Measurements from ENCODE around the gene SETD2. TPM values are rescaled to one million over a fixed set of nuclear protein-coding genes. Genes with fewer than 3 reads are reported as not detected.
"Not testable (repeated sequence)": the region's sequence is repeated elsewhere in the genome, so short reads cannot be mapped to it uniquely, and the experiment has no call there.

The SETD2 gene
- total RNA-seq, 4 donors from 2014 or later: 42.9 to 59.6 (median 47.7) TPM

DNA sequence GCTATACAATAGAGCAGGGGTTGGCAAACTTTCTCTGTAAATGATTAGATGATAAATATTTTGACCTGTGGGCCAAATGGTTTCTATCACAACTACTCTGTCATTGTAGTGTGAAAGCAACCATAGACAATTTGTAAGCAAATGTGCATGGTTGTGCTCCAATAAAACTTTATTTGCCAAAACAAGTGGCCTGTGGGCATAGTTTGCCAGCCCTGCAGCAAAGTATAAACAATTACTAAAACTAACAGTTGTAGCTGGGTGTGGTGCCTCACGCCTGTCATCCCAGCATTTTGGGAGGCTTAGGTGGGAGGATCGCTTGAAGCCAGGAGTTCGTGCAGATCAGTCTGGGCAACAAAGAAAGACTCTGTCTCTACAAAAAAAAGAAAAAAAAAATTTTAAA lies 122.8 kb downstream of the SETD2 start:
- WGBS, 2 donors: 90 to 93% methylated on average over 3 of the region's 3 CpGs

DNA sequence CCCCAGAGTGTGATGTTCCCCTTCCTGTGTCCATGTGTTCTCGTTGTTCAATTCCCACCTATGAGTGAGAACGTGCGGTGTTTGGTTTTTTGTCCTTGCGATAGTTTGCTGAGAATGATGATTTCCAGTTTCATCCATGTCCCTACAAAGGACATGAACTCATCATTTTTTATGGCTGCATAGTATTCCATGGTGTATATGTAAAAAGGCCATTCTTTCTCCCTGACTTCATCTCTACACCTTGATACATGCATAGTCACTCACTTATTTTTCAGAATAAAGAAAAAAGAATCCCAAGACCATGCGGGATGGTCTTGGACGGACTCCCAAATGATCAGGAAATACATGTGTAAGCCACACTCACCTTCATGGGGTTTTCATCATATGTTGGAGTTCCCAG lies 126.6 kb downstream of the SETD2 start:
- H3K4me3 ChIP-seq (ENCODE audit: low read depth, poor library complexity, severe bottlenecking); DNase-seq (ENCODE audit: low spot score in 2 of 2): not testable (repeated sequence)
- intact Hi-C loops (cut with DNase I; ENCODE audit: low total_unique reads): loop anchor here (10.0 kb wide), 1 partner anchor 287 kb away; no protein-coding TSS in a partner anchor
- 81 to 88% methylated on average over 6 of the region's 6 CpGs for WGBS, 2 donors

More for the DNA sequence above, 122.8 kb downstream of the SETD2 start:
- intact Hi-C loops (cut with DNase I; ENCODE audit: low total_unique reads): no loop called here
- TF ChIP-seq, protein P1, sequence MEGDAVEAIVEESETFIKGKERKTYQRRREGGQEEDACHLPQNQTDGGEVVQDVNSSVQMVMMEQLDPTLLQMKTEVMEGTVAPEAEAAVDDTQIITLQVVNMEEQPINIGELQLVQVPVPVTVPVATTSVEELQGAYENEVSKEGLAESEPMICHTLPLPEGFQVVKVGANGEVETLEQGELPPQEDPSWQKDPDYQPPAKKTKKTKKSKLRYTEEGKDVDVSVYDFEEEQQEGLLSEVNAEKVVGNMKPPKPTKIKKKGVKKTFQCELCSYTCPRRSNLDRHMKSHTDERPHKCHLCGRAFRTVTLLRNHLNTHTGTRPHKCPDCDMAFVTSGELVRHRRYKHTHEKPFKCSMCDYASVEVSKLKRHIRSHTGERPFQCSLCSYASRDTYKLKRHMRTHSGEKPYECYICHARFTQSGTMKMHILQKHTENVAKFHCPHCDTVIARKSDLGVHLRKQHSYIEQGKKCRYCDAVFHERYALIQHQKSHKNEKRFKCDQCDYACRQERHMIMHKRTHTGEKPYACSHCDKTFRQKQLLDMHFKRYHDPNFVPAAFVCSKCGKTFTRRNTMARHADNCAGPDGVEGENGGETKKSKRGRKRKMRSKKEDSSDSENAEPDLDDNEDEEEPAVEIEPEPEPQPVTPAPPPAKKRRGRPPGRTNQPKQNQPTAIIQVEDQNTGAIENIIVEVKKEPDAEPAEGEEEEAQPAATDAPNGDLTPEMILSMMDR (IDR thresholded peaks at IDR 0.05): no peak
- no peak for TF ChIP-seq POLR2A (IDR thresholded peaks at IDR 0.05)
- H3K4me3 ChIP-seq (ENCODE audit: low read depth, poor library complexity, severe bottlenecking): no peak overlapping the region
- no peak for DNase-seq (ENCODE audit: low spot score in 2 of 2)

DNA sequence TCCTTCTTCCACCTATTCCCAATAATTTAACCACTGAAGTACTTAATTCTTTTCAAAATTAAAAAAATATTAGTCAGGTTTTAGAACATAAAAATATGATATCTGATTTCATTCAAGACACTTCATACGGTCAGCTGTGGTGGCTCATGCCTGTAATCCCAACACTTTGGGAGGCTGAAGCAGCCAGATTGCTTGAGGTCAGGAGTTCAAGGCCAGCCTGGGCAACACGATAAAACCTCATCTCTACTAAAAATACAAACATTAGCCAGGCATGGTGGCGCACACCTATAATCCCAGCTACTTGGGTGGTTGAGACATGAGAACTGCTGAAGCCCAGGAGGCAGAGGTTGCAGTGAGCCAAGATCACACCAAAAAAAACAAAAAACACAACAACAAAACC lies 127.8 kb downstream of the SETD2 start:
- DNase-seq (ENCODE audit: low spot score in 2 of 2): no peak
- intact Hi-C loops (cut with DNase I; ENCODE audit: low total_unique reads): loop anchor here (10.0 kb wide), 1 partner anchor 289 kb away; no protein-coding TSS in a partner anchor
- 79 to 81% methylated on average over 3 of the region's 3 CpGs for WGBS, 2 donors
- H3K4me3 ChIP-seq (ENCODE audit: low read depth, poor library complexity, severe bottlenecking): no peak overlapping the region
- TF ChIP-seq, protein P1 (IDR thresholded peaks at IDR 0.05): no peak
- no peak for TF ChIP-seq POLR2A (IDR thresholded peaks at IDR 0.05)

DNA sequence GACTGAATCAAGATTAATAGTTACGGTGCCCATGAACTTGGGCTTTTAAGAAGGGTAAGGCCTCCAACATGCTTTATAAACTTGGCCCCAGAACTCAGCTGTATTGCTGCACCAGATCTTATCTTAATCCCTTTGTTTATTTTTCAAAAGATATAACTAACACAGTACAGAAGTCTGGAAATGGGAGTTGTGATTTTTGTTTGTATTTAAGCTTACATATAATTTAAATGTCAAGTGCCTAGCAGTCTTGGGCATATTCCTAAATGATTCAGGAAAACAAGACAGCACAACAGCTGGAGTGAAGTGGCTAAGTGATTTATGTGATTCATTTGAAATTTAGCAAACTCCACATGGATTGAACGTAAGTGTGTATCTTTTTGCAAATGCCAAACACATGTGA lies 128.3 kb downstream of the SETD2 start:
- intact Hi-C loops (cut with DNase I; ENCODE audit: low total_unique reads): loop anchor here (10.0 kb wide), 1 partner anchor 289 kb away; no protein-coding TSS in a partner anchor
- H3K4me3 ChIP-seq (ENCODE audit: low read depth, poor library complexity, severe bottlenecking): no peak overlapping the region
- no peak for TF ChIP-seq POLR2A (IDR thresholded peaks at IDR 0.05)
- TF ChIP-seq, protein P1 (IDR thresholded peaks at IDR 0.05): no peak
- WGBS, 2 donors: 73 to 75% methylated on average over 2 of the region's 2 CpGs
- no peak for DNase-seq (ENCODE audit: low spot score in 2 of 2)

DNA sequence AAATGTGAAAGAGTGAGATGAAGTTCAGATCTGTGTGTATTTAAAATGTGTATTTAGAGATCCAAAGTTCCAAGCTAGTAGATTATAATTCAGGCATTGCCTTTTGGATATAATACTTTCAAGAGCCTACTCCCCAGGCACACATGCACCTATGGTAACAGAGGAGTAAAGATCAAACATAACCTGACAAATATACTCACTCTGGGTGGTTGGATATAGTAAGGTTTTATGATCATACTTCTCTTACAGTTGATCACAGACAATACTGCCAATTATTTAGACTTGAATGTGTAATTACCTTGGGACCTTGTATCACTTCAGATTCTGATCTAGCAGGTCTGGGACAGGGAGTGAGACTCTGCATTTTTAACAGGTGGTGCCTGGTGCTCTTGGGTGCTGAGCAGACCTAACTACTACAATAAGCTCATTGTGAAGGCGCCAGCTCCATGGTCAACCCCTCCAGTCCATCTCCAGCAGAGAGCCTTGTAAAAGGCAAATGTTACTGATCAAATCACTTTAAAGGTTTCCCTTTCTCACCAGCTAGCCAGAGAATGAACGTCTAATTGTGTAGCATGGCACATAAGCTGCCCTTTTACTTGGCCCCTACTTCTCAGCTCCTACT lies 128.9 kb downstream of the SETD2 start:
- WGBS, 2 donors: 65 to 80% methylated on average over 2 of the region's 2 CpGs
- no peak overlapping the region for H3K4me3 ChIP-seq (ENCODE audit: low read depth, poor library complexity, severe bottlenecking)
- intact Hi-C loops (cut with DNase I; ENCODE audit: low total_unique reads): loop anchor here (10.0 kb wide), 1 partner anchor 290 kb away; no protein-coding TSS in a partner anchor
- TF ChIP-seq, protein P1 (IDR thresholded peaks at IDR 0.05): no peak
- no peak for TF ChIP-seq POLR2A (IDR thresholded peaks at IDR 0.05)
- no peak for DNase-seq (ENCODE audit: low spot score in 2 of 2)

DNA sequence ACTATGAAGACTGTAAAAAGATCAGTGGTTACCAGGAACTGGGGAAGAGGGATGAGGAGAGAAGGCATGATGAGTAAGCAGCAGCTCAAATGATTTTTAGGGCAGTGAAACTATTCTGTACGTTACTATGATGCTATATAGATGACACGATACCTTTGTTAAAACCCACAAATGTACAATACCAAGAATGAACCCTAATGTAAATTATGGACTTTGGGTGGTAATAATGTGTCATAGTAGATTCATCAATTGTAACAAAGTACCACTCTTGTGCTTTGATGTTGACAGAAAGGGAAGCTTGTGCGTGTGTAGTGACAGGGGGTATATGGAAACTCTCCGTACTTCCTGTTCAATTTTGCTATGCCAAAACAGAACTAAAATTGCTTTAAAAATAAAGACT lies 132.9 kb downstream of the SETD2 start:
- WGBS, 2 donors: 82 to 92% methylated on average over 4 of the region's 4 CpGs
- not testable (repeated sequence) for H3K4me3 ChIP-seq (ENCODE audit: low read depth, poor library complexity, severe bottlenecking); DNase-seq (ENCODE audit: low spot score in 2 of 2)
- intact Hi-C loops (cut with DNase I; ENCODE audit: low total_unique reads): loop anchor here (10.0 kb wide), 1 partner anchor 294 kb away; no protein-coding TSS in a partner anchor

DNA sequence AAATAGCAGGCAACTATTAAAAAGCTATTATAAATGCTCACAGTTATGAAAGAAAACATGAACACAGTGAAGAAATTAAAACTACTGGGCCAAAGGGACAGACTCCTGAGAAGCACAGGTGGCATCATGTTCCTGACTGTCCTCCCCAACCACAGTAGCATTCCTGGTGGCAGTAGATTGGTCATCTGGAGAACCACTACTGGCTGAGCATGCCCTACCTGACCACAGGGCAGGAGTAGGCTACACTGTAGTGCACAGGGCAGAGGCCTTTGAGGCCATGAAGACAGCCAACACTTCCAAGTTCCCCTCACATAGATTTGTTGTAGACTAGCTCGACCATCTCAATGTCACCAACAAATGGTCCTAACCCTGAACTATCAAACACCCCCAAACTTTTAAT lies 135.2 kb downstream of the SETD2 start:
- TF ChIP-seq, protein P1 (IDR thresholded peaks at IDR 0.05): no peak
- TF ChIP-seq POLR2A (IDR thresholded peaks at IDR 0.05): no peak
- 94 to 100% methylated on average over 1 of the region's 1 CpG for WGBS, 2 donors
- no peak overlapping the region for H3K4me3 ChIP-seq (ENCODE audit: low read depth, poor library complexity, severe bottlenecking)
- intact Hi-C loops (cut with DNase I; ENCODE audit: low total_unique reads): no loop called here
- DNase-seq (ENCODE audit: low spot score in 2 of 2): no peak

Data from lower leg skin (tissue), 4 donors.